ENCODE data around the gene RIPOR3.

Gene RIPOR3, protein sequence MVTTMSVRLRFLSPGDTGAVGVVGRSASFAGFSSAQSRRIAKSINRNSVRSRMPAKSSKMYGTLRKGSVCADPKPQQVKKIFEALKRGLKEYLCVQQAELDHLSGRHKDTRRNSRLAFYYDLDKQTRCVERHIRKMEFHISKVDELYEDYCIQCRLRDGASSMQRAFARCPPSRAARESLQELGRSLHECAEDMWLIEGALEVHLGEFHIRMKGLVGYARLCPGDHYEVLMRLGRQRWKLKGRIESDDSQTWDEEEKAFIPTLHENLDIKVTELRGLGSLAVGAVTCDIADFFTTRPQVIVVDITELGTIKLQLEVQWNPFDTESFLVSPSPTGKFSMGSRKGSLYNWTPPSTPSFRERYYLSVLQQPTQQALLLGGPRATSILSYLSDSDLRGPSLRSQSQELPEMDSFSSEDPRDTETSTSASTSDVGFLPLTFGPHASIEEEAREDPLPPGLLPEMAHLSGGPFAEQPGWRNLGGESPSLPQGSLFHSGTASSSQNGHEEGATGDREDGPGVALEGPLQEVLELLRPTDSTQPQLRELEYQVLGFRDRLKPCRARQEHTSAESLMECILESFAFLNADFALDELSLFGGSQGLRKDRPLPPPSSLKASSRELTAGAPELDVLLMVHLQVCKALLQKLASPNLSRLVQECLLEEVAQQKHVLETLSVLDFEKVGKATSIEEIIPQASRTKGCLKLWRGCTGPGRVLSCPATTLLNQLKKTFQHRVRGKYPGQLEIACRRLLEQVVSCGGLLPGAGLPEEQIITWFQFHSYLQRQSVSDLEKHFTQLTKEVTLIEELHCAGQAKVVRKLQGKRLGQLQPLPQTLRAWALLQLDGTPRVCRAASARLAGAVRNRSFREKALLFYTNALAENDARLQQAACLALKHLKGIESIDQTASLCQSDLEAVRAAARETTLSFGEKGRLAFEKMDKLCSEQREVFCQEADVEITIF

DNA sequence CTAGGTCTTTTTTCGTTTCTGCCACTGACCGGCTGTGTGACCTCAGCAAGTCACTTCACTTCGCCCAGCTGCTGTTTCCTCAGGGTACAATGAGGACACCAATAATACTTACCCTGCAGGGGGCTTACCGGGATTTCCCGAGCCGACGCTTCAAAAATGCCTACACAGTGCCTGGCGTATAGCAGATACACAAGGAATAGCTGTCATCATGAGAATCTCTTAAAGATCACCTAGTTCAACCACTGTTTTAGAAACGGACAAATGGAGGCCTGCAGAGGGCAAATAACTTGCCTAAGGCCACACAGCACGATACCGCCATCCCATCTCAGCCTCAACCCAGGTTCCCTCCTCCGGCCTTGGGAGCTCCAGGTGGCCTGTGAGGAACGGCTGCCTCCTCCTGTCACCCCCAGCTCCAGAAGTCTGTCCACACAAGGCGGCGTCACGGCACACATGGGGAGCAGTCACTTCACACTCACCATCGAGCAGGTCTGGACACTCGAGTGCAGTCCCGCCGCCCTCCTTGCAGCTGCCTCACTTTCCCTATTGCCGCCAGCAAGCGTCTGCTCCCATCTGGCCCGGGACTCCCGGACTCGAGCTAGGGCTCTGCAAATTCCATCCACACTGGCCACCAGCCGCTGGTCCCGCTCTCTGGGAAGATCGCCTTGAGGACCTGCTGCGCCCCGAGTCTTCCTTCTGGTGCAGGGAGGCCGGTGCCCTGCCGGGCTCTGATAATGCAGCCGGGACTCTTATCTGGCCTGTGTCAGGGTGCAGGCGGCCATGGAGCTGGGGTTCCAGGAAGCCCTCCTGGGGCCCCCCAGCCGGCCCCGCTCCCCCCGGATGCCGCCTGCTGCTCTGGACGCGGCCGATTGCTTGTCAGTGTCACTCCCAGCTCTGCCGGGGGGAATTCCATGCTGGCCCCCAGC is at the start of gene RIPOR3:
RIPOR3 (minus strand) TSS at position 893 of the 923 bp plus-strand sequence; CDS start at position 479, 414 bp downstream.
- no peak for DNase-seq

DNA sequence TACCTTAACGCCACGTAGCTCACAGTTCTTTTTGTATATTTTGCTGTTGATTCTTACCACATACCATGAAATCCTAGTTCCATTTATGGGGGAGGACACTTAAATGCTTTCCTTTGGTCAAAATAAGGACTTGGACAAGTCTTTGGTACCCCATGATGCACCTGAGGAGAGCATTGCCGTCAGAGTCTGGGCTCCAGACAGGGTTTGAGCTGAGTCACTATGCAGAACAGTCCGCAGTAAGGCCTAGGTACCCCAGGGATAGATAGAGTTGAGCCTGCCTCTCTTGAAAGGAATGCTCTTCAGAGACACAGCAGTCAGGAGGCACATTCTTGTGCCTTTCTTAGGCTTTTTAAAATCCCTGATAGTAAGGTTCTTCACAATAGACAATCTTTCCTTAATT is 46.0 kb upstream of the RIPOR3 start:
- DNase-seq, result no peak

DNA sequence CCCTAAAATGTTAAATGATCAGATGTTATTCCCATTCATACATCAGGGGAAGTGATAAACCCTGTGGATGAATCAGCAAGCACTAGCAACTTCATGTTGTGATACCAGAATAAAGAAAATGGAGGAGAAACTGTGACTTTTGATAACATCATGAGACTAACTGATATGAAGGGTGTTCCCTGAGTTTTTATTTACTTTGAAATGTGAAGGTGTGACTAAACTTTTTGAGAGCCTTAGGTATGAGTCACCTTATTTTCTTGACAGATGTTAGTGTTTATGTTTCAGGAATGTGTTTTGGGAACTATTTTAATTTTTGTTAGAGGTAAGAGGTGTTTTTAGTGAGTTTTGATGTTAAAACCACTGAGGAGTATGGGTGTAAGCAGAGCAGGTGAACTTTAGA is 44.5 kb upstream of the RIPOR3 start:
- DNase-seq, result no peak

DNA sequence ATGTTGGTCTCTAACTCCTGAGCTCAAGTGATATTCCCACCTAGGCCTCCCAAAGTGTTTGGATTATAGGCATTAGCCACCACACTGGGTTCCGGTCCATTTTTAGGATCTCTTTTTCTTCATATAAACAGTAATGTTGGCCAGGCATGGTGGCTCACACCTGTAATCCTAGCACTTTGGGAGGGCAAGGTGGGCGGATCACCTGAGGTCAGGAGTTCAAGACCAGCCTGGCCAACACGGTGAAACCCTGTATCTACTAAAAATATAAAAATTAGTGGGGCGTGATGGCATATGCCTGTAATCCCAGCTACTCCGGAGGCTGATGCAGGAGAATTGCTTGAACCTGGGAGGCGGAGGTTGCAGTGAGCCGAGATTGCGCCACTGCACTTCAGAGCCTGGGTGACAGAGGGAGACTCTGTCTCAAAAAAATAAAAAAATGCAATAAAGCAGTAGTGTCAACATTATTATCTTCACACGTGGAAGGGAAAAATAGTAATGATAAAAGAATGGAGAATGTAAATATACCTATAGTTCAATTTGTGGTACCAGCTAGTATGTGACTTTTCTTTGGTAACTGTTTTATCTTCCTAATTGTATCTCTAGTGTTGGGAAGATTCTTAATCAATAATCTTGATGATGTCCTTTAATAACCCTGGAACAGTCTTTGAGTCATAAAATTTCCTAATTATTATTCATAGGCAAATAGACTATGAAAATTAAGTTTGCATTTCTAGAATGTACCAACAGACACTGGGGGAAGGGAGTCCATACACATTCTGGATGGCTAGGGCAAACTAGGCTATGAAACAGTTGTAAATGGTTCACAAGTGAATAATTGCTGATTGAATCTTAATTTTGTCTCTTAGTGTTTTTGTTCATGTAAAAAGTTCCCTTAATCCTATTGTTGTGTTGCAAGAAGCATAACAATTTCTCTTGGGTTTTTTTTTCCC is 43.7 kb upstream of the RIPOR3 start:
- DNase-seq, result no peak

DNA sequence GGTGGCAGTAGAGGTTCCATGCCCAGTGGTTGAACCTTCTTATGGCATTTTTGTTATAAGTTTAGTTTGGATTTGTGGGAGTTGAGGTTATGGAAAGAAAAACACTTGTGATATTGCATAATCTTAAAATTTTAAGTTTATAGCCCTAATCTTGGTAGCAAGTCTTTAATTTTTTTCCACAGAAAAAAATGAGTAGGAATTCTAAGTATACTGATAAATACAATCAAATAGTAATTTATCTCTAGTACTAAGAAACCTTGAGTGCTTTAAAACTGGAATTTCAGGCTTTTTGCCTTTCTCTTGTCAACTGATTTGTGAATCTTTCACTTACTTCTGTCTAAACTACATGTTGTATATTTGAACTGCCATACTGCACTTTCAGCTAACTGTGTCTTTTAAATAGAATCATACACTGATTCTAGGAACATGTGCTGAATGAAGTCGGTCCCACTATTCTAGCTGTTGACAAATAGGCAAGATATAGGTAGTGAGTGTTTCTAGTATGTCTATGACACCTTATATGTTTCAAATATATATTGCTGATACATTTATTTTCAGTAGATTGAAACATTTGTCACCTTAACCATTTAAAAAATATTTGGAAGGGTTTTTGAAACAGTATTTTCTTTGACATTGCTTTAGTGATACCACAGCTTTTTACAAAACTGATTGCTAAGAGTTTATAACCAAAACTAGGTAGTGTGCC is 42.5 kb upstream of the RIPOR3 start:
- DNase-seq, result no peak

DNA sequence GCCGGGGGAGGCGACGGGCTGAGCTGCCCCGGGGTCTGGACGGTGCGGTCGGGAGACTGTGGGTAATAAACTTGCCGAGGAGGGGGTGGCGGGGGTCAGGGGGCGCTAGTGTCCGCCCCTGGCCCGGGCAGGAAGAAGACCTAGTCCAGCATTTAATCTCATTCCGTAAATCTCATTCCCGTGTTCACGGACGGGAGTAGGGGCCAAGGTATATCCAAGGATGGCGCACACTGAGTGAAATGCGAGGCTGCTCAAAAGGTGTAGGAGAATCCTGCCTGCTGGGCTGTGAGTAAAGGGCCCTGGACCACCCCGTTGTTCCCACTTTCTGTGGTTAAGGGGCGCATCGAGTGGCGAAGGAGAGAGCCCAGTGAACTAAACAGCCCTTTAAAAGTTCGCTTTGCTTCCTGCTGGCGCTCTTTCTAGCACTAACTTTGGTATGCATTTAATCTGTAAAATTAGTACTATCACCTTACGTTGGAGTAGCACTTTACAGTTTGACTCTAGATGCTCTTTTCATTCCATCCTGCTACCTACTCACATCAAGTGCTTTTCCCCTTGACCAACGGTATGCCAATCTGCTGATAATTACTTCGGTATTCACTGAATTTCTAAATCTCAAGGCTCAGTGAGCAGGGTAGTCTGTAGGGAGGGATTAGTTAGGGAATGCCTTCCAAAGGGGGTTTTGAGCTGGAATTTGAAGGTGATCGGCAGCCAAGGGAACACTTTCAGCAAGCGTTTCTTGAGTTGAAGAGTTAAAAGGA is 40.8 kb upstream of the RIPOR3 start:
- DNase-seq, result peak; percentile 1

DNA sequence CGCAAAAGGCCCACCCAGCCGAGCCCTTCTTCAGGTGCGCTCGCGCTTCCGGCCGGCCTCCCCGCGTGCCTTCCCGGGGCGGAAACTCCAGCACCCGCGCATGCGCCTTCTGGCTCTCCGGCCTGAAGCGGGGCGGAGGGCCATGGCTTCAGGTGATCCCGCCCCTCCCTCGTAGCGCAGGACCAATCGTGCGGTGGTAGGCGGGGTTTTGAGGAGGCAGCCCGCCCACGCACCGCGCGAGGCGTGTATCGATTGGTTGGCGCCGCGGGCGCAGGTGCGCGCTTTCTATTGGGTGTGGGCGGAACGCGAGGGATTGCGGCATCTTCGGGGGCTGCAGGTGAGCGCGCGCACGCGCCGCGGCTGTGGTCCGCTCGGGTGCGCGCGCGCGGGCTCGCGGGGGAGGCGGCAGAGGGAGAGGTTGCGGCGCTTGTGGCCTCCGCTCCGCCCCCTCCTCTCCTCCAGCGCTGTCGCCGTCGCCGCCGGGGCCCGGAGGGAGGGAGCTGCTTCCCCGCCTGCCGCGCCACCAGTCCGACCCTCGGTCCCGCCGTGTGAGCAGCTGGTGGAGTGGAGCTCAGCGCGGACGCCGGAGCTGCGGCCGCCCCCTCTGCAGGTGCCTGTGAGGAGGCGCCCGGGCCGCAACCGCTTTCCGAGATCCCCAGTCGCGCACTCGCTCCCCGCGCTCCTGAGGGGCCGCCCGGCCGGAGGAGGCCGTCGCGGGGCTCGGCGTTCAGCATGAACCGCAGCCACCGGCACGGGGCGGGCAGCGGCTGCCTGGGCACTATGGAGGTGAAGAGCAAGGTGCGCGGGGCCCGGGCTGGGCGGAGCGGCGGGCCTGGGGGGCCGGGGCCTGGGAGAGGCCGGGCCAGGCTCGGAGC is 40.0 kb upstream of the RIPOR3 start, which contains the start of gene PARD6B:
PARD6B (plus strand) TSS at position 526 of the 875 bp plus-strand sequence; CDS start at position 733, 207 bp downstream.
- DNase-seq, result peak; percentile 100

DNA sequence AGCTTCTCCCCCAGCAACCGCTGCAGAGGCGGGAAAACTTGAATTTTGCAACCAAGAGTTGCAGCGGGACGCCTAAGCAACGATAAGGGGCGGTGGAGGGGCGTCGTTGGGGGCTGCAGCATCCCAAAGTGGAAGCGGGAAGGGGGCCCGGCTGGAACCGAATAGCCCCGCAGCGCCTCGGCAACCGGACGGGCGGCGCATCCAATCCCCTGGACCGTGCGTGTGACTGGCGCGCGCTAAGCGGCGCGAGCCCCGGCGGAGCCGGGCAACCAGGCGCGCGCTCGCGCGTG is 39.4 kb upstream of the RIPOR3 start:
- DNase-seq, result no peak

DNA sequence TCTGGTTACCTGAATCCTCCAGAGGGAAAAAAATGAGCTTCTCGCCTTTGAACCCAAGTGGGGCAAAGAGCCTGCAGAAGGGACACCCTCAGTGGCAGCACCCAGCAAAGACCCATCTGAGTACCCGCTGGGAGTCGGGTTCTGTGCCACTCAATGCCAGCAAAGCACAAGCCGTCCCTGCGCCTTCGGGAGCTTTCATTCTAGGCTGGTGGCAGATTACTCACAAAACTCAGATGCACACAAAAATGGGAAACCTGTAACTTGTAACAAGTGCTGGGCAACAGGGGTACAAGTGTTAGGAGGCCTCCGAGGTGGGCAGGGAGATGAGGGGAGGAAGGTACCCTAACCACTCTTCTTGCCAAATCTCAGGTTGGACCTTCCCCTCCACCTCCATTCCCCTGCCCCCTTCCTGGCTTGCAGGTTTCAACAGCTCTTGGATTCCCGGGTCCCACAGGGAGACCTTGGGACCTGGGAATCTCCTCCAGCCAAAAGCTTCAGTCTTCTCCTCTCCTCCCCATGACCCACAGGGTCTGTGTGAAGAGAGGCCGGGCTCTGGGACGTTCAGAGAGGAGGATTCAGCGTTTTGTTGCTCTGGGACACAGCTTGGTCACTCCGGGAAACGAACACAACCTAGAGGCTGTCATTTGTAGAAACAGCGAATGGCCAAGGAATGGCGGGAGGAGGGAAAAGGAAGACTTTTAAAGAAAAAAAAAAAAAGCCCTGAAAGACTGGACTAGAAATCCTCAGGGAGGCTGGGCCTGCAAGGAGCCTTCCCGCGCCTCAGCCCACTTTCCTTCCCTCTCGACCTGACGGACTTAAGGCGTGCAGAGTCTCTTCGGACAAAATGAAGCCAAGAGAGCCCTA is 38.8 kb upstream of the RIPOR3 start:
- no peak for DNase-seq

DNA sequence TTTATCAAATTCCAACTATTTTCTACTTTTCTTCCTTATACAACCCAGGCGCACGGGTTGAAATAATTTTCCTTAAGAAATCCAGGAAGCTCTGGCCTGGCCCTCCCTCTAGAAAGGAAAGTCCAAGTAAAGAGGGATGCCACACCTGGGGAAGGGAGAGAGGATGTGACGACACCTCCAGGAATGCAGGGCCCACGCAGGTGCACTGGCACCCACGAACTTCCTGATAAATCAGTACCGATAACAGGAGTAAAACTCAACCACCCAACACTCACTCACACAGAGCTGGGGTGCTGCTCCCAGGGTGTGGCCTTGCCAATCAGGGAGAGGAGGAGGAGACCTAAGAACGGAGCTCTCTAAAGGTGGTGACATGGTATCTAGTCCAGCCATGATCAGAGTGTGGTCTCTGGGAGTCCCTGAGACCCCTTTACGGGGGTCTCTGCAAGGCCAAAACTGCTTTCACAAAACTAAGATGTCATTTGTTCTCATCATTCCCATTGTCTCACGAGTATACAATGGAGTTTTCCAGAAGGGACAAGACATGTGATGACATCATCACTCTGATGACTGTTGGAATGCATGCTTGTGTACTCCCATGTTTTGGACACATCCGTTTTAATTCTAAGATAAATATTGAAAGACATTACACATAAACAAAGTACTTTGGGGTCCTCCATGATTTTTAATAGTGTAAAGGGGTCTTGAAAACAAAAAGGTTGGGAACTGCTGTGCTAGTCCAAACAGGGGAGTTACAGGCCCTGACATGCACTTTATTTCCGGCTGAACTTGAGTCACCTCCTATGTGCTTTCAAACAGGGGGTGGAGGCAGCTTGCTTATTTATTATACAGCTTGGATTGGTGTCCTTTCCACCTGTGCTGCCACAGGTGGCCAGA is 37.9 kb upstream of the RIPOR3 start:
- no peak for DNase-seq

DNA sequence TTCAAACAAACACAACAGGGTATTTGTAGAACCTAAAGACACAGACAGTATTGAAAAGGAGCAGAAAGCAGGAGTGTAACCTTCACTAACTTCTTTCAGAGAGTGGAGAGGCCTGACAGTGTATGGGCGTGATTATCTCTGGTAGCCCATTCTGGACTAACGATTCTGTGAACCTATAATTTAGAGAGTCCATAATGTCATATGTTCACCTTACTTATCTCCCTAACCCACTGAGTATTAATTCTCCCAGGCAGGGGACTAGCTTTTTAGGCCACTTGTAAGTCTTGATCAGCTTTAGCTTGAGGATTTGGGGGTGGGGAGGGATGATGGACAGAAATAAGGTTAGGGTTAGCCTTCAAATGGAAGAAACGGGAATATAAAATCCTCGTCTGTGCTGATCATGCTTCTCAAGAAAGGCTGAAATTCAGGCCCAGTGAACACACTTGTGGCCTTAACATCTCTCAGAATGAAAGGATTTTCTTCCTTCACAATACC is 37.2 kb upstream of the RIPOR3 start:
- DNase-seq, result no peak

DNA sequence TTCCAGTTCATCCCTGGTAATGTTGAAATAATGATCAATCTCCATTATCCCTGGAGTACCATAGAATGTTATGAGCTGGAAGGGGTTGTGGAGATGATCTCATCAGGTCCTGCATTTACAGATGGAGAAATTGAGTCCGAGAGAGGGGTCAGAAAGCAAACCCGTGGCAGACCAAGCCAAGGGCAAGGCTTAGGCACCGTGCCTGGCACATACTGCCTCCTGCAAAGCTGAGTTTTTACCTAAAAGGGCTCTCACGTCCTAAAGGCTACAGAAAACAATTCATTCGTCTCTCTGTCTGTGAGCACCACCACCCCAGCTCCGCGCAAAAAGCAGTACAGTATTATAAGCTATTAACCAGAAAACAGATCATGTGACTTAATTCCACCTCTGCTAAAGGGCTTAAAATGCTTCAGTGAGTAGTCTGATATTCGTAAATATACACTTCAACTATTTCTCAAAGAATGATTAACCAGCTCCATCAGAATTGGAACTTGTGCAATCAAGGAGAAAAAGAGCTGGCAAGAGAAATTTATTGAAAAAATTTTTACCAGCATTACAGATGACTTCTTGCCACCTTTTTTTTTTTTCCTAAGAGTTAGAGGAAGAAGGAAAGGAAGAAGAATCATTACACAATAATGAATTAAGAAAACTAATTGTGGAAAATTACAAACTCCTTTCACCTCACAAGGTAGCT is 36.6 kb upstream of the RIPOR3 start:
- no peak for DNase-seq

DNA sequence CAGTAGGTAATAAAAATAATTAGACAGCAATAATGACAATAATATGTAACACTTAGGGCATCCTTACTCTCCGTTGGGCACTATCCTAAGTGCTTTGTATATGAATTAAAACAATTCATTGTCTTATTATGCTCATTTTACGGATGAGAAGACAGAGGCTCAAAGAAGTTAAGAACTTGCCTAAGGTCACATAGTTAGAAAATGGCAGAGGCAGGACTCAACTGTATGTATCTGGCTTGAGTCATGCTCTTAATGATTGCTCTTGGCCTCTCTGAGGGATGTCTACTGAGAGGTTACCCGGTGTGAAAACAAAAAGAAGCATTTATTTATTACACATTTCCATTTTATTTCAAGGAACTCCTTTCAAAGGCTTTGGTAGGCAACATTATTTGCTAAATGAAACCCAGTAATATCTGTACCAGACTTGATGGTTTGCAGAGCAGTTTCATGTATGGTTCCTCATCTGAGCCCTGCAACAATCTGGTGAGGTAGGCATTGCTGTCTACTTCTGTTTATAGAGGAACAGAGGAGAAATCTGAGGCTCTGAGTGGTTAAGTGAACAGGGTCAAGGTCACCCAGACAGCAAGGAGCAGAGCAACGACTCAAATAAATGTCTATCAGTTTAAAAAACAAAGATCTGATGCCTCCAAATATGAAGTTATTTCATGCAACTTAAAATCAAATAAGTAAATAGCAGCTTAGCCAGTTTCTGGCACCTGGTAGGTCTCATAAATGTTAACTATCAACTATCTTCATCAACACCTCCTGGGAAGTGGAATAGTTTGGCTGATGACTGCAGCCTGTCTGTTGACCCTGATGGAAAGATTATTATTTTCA is 35.8 kb upstream of the RIPOR3 start:
- DNase-seq, result no peak

DNA sequence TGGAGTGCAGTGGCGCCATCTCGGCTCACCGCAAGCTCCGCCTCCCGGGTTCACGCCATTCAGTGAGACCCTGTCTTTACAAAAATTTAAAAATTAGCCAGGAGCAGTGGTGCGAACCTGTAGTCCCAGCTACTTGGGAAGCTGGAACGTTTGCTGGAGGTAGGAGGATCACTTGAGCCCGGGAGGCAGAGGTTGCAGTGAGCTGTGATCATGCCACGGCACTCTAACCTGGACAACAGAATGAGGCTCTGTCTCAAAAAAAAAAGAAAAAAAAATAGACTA is 34.3 kb upstream of the RIPOR3 start:
- no peak for DNase-seq

Data from CD4-positive, alpha-beta T cell treated with Interleukin-10 for 1 hour (primary cell).